Measurements from ENCODE around the gene CRTC1. TPM values are rescaled to one million over a fixed set of nuclear protein-coding genes. Genes with fewer than 3 reads are reported as not detected.

The CRTC1 gene
- total and polyA plus RNA-seq, 2 experiments from 2014 or later = 1.2 to 5.1 TPM

DNA sequence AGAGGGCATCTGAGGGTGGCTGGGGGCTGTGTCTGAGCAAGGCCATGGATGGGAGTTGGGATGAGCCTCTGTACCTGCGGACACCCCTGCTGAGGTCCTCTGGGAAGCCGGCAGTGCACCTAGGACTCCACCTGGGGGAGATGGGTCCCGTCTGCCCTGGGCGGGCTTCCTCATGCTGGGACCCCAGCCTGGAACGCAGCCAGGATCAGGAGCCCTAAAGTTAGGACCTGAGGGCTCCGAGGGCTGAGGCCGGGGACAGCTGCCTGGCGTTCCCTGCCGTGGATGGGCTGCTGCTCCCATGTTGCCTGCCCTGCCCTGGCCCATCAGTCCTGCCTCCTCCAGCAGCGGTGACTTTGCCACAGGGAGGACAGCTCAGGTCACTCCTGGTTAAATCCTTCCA lies 26.1 kb downstream of the CRTC1 start:
- Histone ChIP-seq H3K4me1 (ENCODE audit: insufficient read depth) (no peaks in the 10 kb centered on the region), H3K36me3 (ENCODE audit: low read depth) (no peaks in the 10 kb centered on the region), H3K4me2 (ENCODE audit: unreplicated experiment) (no peak overlapping the region), H4K20me1 (ENCODE audit: insufficient read depth) (no peaks in the 10 kb centered on the region; the same call in 1 of the 2 replicates), H3K9me2 (ENCODE audit: insufficient read depth) (no peaks in the 10 kb centered on the region), H3K9me3 (ENCODE audit: low read depth) (no peaks in the 10 kb centered on the region), H2AFZ (no peak overlapping the region), H3F3A (ENCODE audit: insufficient read depth) (no peaks in the 10 kb centered on the region), H3K79me2 (ENCODE audit: insufficient read depth) (peaks cover 48% of the 10 kb centered on the region), H3K9ac (no peak overlapping the region), H3K4me3 (no peak overlapping the region), H3K27ac (no peak overlapping the region), H3K27me3 (replicated peaks; ENCODE audit: insufficient read depth) (no peaks in the 10 kb centered on the region)
- TF ChIP-seq EZH2phosphoT487 (IDR thresholded peaks at IDR 0.05; ENCODE audit: insufficient read depth, low read depth) (no peak), EZH2 (IDR thresholded peaks at IDR 0.05; ENCODE audit: insufficient read depth, poor library complexity, severe bottlenecking) (no peak)
- no peak for DNase-seq
- WGBS, 2 experiments (ENCODE audit: low coverage in 1 of 2, low lambda C conversion rate in 2 of 2, missing lambda C conversion rate in 2 of 2) = 94 to 98% methylated on average over 10 of the region's 10 CpGs
- in situ Hi-C loops (cut with MboI) = no loop called here

DNA sequence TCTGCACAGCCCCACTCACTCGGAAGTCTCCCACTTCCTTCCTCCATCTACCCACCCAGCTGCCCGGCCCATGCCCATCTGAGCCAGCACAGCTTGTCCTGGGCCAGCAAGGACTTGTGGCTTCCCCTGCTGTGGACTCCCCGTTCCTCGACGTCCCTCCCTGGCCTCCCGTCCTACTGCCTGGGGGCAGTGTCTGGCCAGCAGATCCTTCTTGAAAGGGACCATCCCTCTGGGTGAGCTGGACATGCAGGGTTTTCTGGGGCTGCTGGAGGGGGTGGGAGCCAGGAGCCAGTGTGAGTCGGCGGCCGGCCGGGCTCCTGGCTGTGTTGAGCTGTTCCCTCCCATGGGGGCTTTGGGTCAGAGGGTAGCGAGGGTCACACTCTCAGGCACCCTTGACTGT lies 26.7 kb downstream of the CRTC1 start:
- no peaks in the 10 kb centered on the region for H3K36me3 ChIP-seq (ENCODE audit: low read depth)
- no peaks in the 10 kb centered on the region for H3F3A ChIP-seq (ENCODE audit: insufficient read depth)
- DNase-seq = no peak
- no peak overlapping the region for H3K4me3 ChIP-seq
- H3K4me1 ChIP-seq (ENCODE audit: insufficient read depth) = no peaks in the 10 kb centered on the region
- H3K27ac ChIP-seq = no peak overlapping the region
- no peak for TF ChIP-seq EZH2 (IDR thresholded peaks at IDR 0.05; ENCODE audit: insufficient read depth, poor library complexity, severe bottlenecking)
- TF ChIP-seq EZH2phosphoT487 (IDR thresholded peaks at IDR 0.05; ENCODE audit: insufficient read depth, low read depth) = no peak
- H3K9ac ChIP-seq = no peak overlapping the region
- H4K20me1 ChIP-seq (ENCODE audit: insufficient read depth) = no peaks in the 10 kb centered on the region
- no peaks in the 10 kb centered on the region for H3K27me3 ChIP-seq (replicated peaks; ENCODE audit: insufficient read depth)
- 90 to 92% methylated on average over 11 of the region's 11 CpGs for WGBS, 2 experiments (ENCODE audit: low coverage in 1 of 2, low lambda C conversion rate in 2 of 2, missing lambda C conversion rate in 2 of 2)
- no peak overlapping the region for H3K4me2 ChIP-seq (ENCODE audit: unreplicated experiment)
- H2AFZ ChIP-seq = no peak overlapping the region
- H3K9me2 ChIP-seq (ENCODE audit: insufficient read depth) = no peaks in the 10 kb centered on the region
- peaks cover 48% of the 10 kb centered on the region for H3K79me2 ChIP-seq (ENCODE audit: insufficient read depth)
- in situ Hi-C loops (cut with MboI) = no loop called here
- no peaks in the 10 kb centered on the region for H3K9me3 ChIP-seq (ENCODE audit: low read depth)

DNA sequence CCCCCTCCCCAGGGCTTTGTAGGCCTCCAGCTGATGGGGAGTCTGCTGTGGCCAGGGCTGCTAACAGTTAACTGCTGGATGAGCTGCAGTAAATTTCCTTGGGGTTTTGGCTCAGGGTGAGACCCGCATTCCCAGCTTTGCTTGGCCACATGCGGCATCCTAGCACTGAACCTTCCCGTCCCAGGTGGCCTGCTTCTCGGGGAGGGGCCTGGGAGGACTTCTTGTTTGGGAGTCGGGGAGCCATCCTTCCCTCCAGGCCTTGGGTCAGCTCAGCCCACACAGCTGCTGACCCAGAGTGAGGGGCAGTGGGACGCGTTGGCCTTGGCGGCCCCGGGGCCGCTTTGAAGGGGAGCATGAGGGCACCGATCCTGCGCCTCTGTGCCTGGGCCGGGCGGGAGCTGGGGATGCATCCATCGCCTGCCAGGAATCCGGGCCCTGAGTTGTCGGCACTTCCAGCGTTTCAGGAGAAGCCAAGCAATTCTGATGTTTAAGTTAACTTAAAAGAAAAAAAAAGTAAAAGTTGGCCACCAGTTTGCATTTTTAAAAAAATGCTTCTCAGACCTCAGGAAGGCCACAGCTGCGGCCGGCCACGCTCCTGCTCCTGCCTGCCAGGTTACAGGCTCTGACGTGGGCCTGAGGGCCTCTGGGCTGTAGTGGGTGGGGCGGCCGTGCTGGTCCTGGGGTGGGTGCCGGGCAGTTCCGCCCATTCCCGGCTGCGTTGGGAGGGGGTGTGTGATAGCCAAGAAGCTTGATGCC lies 27.7 kb downstream of the CRTC1 start:
- DNase-seq = peak; percentile 4
- in situ Hi-C loops (cut with MboI) = no loop called here
- no peak for TF ChIP-seq EZH2 (IDR thresholded peaks at IDR 0.05; ENCODE audit: insufficient read depth, poor library complexity, severe bottlenecking)
- no peak for TF ChIP-seq EZH2phosphoT487 (IDR thresholded peaks at IDR 0.05; ENCODE audit: insufficient read depth, low read depth)
- Histone ChIP-seq H3K4me3 (no peak overlapping the region), H2AFZ (no peak overlapping the region), H3K4me2 (ENCODE audit: unreplicated experiment) (no peak overlapping the region), H3K79me2 (ENCODE audit: insufficient read depth) (peaks cover 47% of the 10 kb centered on the region), H3K9me2 (ENCODE audit: insufficient read depth) (no peaks in the 10 kb centered on the region), H3K4me1 (ENCODE audit: insufficient read depth) (no peaks in the 10 kb centered on the region), H3K27ac (no peak overlapping the region), H3K9ac (no peak overlapping the region), H3F3A (ENCODE audit: insufficient read depth) (no peaks in the 10 kb centered on the region), H3K36me3 (ENCODE audit: low read depth) (no peaks in the 10 kb centered on the region), H3K9me3 (ENCODE audit: low read depth) (no peaks in the 10 kb centered on the region), H3K27me3 (replicated peaks; ENCODE audit: insufficient read depth) (no peaks in the 10 kb centered on the region), H4K20me1 (ENCODE audit: insufficient read depth) (no peaks in the 10 kb centered on the region)
- 63 to 66% methylated on average over 28 of the region's 28 CpGs for WGBS, 2 experiments (ENCODE audit: low coverage in 1 of 2, low lambda C conversion rate in 2 of 2, missing lambda C conversion rate in 2 of 2)

GRCh38 chr19:18711893-18712292 lies 28.4 kb downstream of the CRTC1 start:
- Histone ChIP-seq H3K36me3 (ENCODE audit: low read depth) (no peaks in the 10 kb centered on the region), H3K9ac (no peak overlapping the region), H3K4me2 (ENCODE audit: unreplicated experiment) (no peak overlapping the region), H3F3A (ENCODE audit: insufficient read depth) (no peaks in the 10 kb centered on the region), H3K79me2 (ENCODE audit: insufficient read depth) (peaks cover 40% of the 10 kb centered on the region), H3K27me3 (replicated peaks; ENCODE audit: insufficient read depth) (no peaks in the 10 kb centered on the region), H4K20me1 (ENCODE audit: insufficient read depth) (no peaks in the 10 kb centered on the region), H3K4me1 (ENCODE audit: insufficient read depth) (no peaks in the 10 kb centered on the region), H3K4me3 (no peak overlapping the region), H3K9me3 (ENCODE audit: low read depth) (no peaks in the 10 kb centered on the region), H3K9me2 (ENCODE audit: insufficient read depth) (no peaks in the 10 kb centered on the region), H2AFZ (no peak overlapping the region), H3K27ac (no peak overlapping the region)
- in situ Hi-C loops (cut with MboI) = no loop called here
- no peak for TF ChIP-seq EZH2phosphoT487 (IDR thresholded peaks at IDR 0.05; ENCODE audit: insufficient read depth, low read depth)
- no peak for TF ChIP-seq EZH2 (IDR thresholded peaks at IDR 0.05; ENCODE audit: insufficient read depth, poor library complexity, severe bottlenecking)
- no peak for DNase-seq
- WGBS, 2 experiments (ENCODE audit: low coverage in 1 of 2, low lambda C conversion rate in 2 of 2, missing lambda C conversion rate in 2 of 2) = 95 to 99% methylated on average over 3 of the region's 3 CpGs
